K562 (cell line): ENCODE data around the gene RAB3GAP1. TPM values are rescaled to one million over a fixed set of nuclear protein-coding genes. Genes with fewer than 3 reads are reported as not detected.

ENCODE experiments used
- ATAC-seq: fragments of 200-7000 bp; cut with Tn5 transposase; 3 replicates; pipeline ENCODE4 v1.9.1; 2020; ENCODE audit warnings: moderate library complexity
- BruUV-seq: library from RNA; stranded (reverse); fragments of 400-500 nt; replicated peaks from 2 replicates; lab custom pipeline; 2021; lab: Mats Ljungman, UMichigan
- CTCF ChIA-PET: fragments of 300-600 bp; formaldehyde crosslinking; extraction: SDS; loops from one replicate; lab custom pipeline; 2021; ENCODE audit warnings: low intra/inter-chr PET ratio; lab: Yijun Ruan, JAX
- POLR2A ChIA-PET: fragments of 300-600, 350-650 bp; sonication (Branson Sonifier 250); formaldehyde crosslinking; extraction: SDS; loops from one replicate; lab custom pipeline; 2021; ENCODE audit warnings: antibody characterized with exemption, inconsistent platforms; lab: Yijun Ruan, JAX
- DNase-seq, 4 experiments: peaks; one replicate each; pipeline versions ENCODE4 v3.0.0 to v3.0.0-alpha.2; 2011 to 2018; ENCODE audit warnings: low spot score in 3 of 4, mixed read lengths in 3 of 4; ENCODE audit errors: extremely low read depth in 1 of 4
- FAIRE-seq: peaks from 2 replicates; lab custom pipeline; 2011; peaks lifted over from hg19 to GRCh38; lab: Jason Lieb, UNC
- H2AFZ ChIP-seq: 2 replicates; pipeline ENCODE4 v1.6.0; 2011; ENCODE audit warnings: low read depth, low read length, control low read depth, inconsistent platforms
- H3K27ac ChIP-seq: fragments of 200-600 bp; 3 replicates; pipeline ENCODE4 v1.8.0; 2011; ENCODE audit warnings: low read depth, mild to moderate bottlenecking, control low read depth, inconsistent platforms, low read length, moderate library complexity, mixed read lengths; ENCODE audit errors: extremely low read depth
- H3K27me3 ChIP-seq, 2 experiments: fragments of 300-600 bp in 1 of 2; 2 replicates in 1 of 2; 3 replicates in 1 of 2; pipeline versions ENCODE4 v1.6.0 to v1.8.0; 2011; ENCODE audit warnings: inconsistent platforms in 2 of 2, low read length in 2 of 2, mild to moderate bottlenecking in 1 of 2, mixed read lengths in 1 of 2, moderate library complexity in 1 of 2; ENCODE audit not compliant: control insufficient read depth in 2 of 2, insufficient read depth in 2 of 2
- H3K36me3 ChIP-seq: fragments of 300-600 bp; 3 replicates; pipeline ENCODE4 v1.8.0; 2011; ENCODE audit warnings: mild to moderate bottlenecking, low read length, inconsistent platforms; ENCODE audit not compliant: control insufficient read depth, insufficient read depth
- H3K4me1 ChIP-seq, 2 experiments: fragments of 200-600 bp in 1 of 2; replicated peaks in 1 of 2; 2 replicates in 1 of 2; 3 replicates in 1 of 2; pipeline versions ENCODE4 v1.5.1 to v1.8.0; 2011; ENCODE audit warnings: inconsistent platforms in 2 of 2, low read length in 2 of 2, mild to moderate bottlenecking in 1 of 2, mixed read lengths in 1 of 2, moderate library complexity in 1 of 2; ENCODE audit not compliant: control insufficient read depth in 2 of 2, insufficient read depth in 2 of 2
- H3K4me2 ChIP-seq: 2 replicates; pipeline ENCODE4 v1.6.1; 2011; ENCODE audit warnings: low read length, control low read depth, inconsistent platforms, mixed read lengths; ENCODE audit not compliant: insufficient read depth
- H3K4me3 ChIP-seq: fragments of 200-600 bp; sonication (generic), shearing (Covaris generic); 2 replicates; pipeline ENCODE4 v1.5.1; 2016; ENCODE audit warnings: control low read depth, inconsistent platforms
- H3K79me2 ChIP-seq: fragments of 200-600 bp; 3 replicates; pipeline ENCODE4 v1.8.0; 2011; ENCODE audit warnings: low read length, inconsistent platforms; ENCODE audit not compliant: control insufficient read depth, insufficient read depth
- H3K9ac ChIP-seq, 2 experiments: 2 replicates each; pipeline versions ENCODE4 v1.6.0 to v1.6.1; 2011; ENCODE audit warnings: low read depth in 2 of 2, low read length in 2 of 2, control low read depth in 1 of 2, inconsistent platforms in 1 of 2, mild to moderate bottlenecking in 1 of 2, mixed read lengths in 1 of 2; ENCODE audit not compliant: insufficient read depth in 1 of 2
- H3K9me1 ChIP-seq: one replicate; pipeline ENCODE4 v1.6.0; 2011; ENCODE audit warnings: inconsistent platforms, mild to moderate bottlenecking, low read length, moderate library complexity; ENCODE audit not compliant: control insufficient read depth, insufficient read depth
- H3K9me3 ChIP-seq: replicated peaks from 2 replicates; pipeline ENCODE4 v1.5.1; 2011; ENCODE audit warnings: low read depth, low read length, inconsistent platforms; ENCODE audit not compliant: control insufficient read depth, insufficient read depth
- H4K20me1 ChIP-seq: replicated peaks from 2 replicates; pipeline ENCODE4 v1.6.1; 2011; ENCODE audit warnings: low read length, inconsistent platforms, mixed read lengths; ENCODE audit not compliant: control insufficient read depth, insufficient read depth
- CHD4 ChIP-seq: fragments of 200-600 bp; sonication (generic); IDR thresholded peaks from 3 replicates; pipeline ENCODE4 v1.6.1; 2012; ENCODE audit warnings: low read depth, mild to moderate bottlenecking, mixed read lengths, low read length, inconsistent platforms; ENCODE audit not compliant: insufficient read depth, insufficient replicate concordance, poor library complexity, severe bottlenecking
- HNRNPK ChIP-seq: fragments of 200-400 bp; formaldehyde crosslinking; IDR thresholded peaks from one replicate; pipeline ENCODE4 v1.6.1; 2018; ENCODE audit warnings: mild to moderate bottlenecking, low read depth, low read length; ENCODE audit not compliant: poor library complexity, severe bottlenecking
- MAFG ChIP-seq: fragments of 450-650 bp; conservative IDR thresholded peaks from 2 replicates; pipeline ENCODE4 v1.6.1; 2016; ENCODE audit warnings: missing genetic modification characterization, missing compliant biosample characterization
- PHB ChIP-seq: fragments of 250-450 bp; sonication (Bioruptor Pico); IDR thresholded peaks from 2 replicates; pipeline ENCODE4 v1.5.0; 2021
- TBP ChIP-seq: optimal IDR thresholded peaks from 2 replicates; pipeline ENCODE3; 2011; ENCODE audit warnings: low read depth, low read length, improper control_type of control experiment
- TGIF2 ChIP-seq: sonication (generic); formaldehyde crosslinking; IDR thresholded peaks from 2 replicates; pipeline ENCODE4 v1.8.1; 2022; ENCODE audit warnings: mild to moderate bottlenecking, missing genetic modification reagents, moderate library complexity
- TSC22D4 ChIP-seq: fragments of 450-650 bp; IDR thresholded peaks from 2 replicates; pipeline ENCODE4 v1.6.1; 2016; ENCODE audit warnings: missing genetic modification characterization, missing biosample characterization, control low read depth
- XRCC5 ChIP-seq: fragments of 200-400 bp; formaldehyde crosslinking; IDR thresholded peaks from 2 replicates; pipeline ENCODE4 v1.6.1; 2017; ENCODE audit warnings: low read depth, mild to moderate bottlenecking, low read length
- ZNF146 ChIP-seq: IDR thresholded peaks from one replicate; pipeline ENCODE4 v1.6.1; 2018; ENCODE audit warnings: missing compliant biosample characterization; ENCODE audit not compliant: unreplicated experiment
- ZNF174 ChIP-seq: fragments of 250-450 bp; sonication (Bioruptor Pico); IDR thresholded peaks from 2 replicates; pipeline ENCODE4 v1.4.0; 2020; ENCODE audit warnings: mild to moderate bottlenecking
- ZNF354B ChIP-seq: fragments of 250-450 bp; sonication (Bioruptor Pico); IDR thresholded peaks from 2 replicates; pipeline ENCODE4 v1.4.0; 2020
- ZNF41 ChIP-seq: fragments of 250-450 bp; sonication (Bioruptor Pico); conservative IDR thresholded peaks from 2 replicates; pipeline ENCODE4 v1.4.0; 2020; ENCODE audit warnings: mild to moderate bottlenecking
- ZNF583 ChIP-seq: fragments of 250-450 bp; sonication (Bioruptor Pico); IDR thresholded peaks from 2 replicates; pipeline ENCODE4 v1.4.0; 2020
- WGBS: fragments of 100-300 bp; shearing (Covaris generic); methylation state at CpG from one replicate; pipeline ENCODE4 v1.1.6; 2016; ENCODE audit warnings: low coverage, mixed read lengths; ENCODE audit not compliant: insufficient coverage; ENCODE audit errors: missing lambda C conversion rate; 5-methylcytosine and 5-hydroxymethylcytosine counted together
- in situ Hi-C: fragments of 300-500 bp; cut with MboI; formaldehyde crosslinking; loops from 4 replicates; pipeline ENCODE4 v1.15.0; 2018; ENCODE audit warnings: inconsistent platforms, mixed read lengths
- intact Hi-C: fragments of 100-400 bp; cut with micrococcal nuclease; formaldehyde crosslinking; loops from 2 replicates; pipeline ENCODE4 v1.14.2; 2022
- polyA plus RNA-seq, 8 experiments: library from polyadenylated mRNA; depleted of rRNA in 4 of 8; stranded (reverse) in 5 of 8; unstranded in 3 of 8; fragments of >200 nt; fragmentation: Nextera tagmentation in 2 of 8; fragmentation: Illumina TruSeq in 1 of 8; extraction: Ambion mirVana in 2 of 8; extraction: Trizol in 1 of 8; gene quantifications; 2 replicates each; pipeline versions ENCODE4 v1.2.1 to v1.2.3, GENCODE V29; 2011 to 2014; ENCODE audit warnings: inconsistent platforms in 1 of 8, missing spikeins in 1 of 8
- total RNA-seq, 7 experiments: library from RNA; depleted of rRNA in 6 of 7; stranded (reverse); fragments of >200 nt in 6 of 7; fragmentation: Illumina TruSeq in 2 of 7; extraction: Trizol in 2 of 7; gene quantifications; 2 replicates each; pipeline versions ENCODE4 v1.2.1 to v1.2.3, GENCODE V29; 2011 to 2021; ENCODE audit warnings: low replicate concordance in 1 of 7
- TF ChIP-seq, protein P1 (sequence below): fragments of 250-450 bp; sonication (Bioruptor Pico); IDR thresholded peaks from 2 replicates; pipeline ENCODE4 v1.5.0; 2020; ENCODE audit warnings: mild to moderate bottlenecking, borderline replicate concordance
- TF ChIP-seq, protein P2 (sequence below): fragments of 250-450 bp; sonication (Bioruptor Pico); IDR thresholded peaks from 2 replicates; pipeline ENCODE4 v1.8.0; 2021; ENCODE audit warnings: moderate library complexity, mild to moderate bottlenecking, inconsistent platforms
- TF ChIP-seq, protein P3 (sequence below): sonication (generic); formaldehyde crosslinking; IDR thresholded peaks from 2 replicates; pipeline ENCODE4 v1.8.0; 2022; ENCODE audit warnings: mild to moderate bottlenecking, low read depth, missing genetic modification reagents

The RAB3GAP1 gene
- total and polyA plus RNA-seq, 9 of the 15 experiments (the other 6 are each of a cell fraction or from before 2014, with no cell fraction given) = 15.5 to 48.6 (median 33.0) TPM

DNA sequence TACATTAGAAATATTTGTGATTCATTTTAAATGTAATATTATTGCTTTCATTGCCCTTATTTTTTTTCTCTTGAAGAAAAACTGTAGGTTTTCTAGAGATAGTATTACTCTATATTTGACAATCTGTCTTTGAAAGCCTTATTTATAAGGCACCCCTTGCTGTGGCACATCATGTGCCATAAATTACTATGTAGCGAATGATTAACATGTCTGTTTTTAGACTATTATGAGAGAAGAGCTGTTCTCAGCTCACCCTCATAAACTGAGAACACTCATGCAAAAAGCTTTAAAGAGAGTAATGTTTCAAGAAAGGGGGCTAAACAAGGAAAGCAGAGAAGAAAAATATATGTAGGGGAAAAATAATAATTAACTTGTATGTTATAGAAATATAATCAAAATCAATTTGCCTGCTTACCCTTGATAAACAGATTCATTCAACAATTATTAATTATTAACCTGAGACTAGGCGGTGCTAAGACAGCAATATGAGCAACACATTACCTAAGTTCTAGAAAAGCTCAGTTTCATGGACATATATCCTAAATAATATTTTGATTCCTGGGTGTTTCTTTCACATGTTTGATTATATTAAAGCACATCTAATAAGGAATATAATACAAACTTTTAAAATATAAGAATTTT, 69.0 kb downstream of the RAB3GAP1 start:
- Histone ChIP-seq H4K20me1 (no peaks in the 10 kb centered on the region), H2AFZ (no peak overlapping the region), H3K4me2 (no peak overlapping the region), H3K9me3 (no peaks in the 10 kb centered on the region)
- TF ChIP-seq TGIF2 (CRISPR knock-in tag) (no peak), ZNF174 (no peak), ZNF146 (CRISPR knock-in tag) (no peak), CHD4 (no peak), MAFG (tag) (no peak), TBP (no peak), ZNF41 (CRISPR knock-in tag) (no peak), TSC22D4 (tag) (no peak), HNRNPK (no peak), XRCC5 (no peak), ZNF354B (CRISPR knock-in tag) (no peak), ZNF583 (CRISPR knock-in tag) (no peak), PHB (CRISPR knock-in tag) (no peak)
- TF ChIP-seq, protein P1, sequence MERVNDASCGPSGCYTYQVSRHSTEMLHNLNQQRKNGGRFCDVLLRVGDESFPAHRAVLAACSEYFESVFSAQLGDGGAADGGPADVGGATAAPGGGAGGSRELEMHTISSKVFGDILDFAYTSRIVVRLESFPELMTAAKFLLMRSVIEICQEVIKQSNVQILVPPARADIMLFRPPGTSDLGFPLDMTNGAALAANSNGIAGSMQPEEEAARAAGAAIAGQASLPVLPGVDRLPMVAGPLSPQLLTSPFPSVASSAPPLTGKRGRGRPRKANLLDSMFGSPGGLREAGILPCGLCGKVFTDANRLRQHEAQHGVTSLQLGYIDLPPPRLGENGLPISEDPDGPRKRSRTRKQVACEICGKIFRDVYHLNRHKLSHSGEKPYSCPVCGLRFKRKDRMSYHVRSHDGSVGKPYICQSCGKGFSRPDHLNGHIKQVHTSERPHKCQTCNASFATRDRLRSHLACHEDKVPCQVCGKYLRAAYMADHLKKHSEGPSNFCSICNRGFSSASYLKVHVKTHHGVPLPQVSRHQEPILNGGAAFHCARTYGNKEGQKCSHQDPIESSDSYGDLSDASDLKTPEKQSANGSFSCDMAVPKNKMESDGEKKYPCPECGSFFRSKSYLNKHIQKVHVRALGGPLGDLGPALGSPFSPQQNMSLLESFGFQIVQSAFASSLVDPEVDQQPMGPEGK (CRISPR knock-in tag) = no peak
- TF ChIP-seq, protein P2, sequence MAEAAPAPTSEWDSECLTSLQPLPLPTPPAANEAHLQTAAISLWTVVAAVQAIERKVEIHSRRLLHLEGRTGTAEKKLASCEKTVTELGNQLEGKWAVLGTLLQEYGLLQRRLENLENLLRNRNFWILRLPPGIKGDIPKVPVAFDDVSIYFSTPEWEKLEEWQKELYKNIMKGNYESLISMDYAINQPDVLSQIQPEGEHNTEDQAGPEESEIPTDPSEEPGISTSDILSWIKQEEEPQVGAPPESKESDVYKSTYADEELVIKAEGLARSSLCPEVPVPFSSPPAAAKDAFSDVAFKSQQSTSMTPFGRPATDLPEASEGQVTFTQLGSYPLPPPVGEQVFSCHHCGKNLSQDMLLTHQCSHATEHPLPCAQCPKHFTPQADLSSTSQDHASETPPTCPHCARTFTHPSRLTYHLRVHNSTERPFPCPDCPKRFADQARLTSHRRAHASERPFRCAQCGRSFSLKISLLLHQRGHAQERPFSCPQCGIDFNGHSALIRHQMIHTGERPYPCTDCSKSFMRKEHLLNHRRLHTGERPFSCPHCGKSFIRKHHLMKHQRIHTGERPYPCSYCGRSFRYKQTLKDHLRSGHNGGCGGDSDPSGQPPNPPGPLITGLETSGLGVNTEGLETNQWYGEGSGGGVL (CRISPR knock-in tag) = no peak
- TF ChIP-seq, protein P3, sequence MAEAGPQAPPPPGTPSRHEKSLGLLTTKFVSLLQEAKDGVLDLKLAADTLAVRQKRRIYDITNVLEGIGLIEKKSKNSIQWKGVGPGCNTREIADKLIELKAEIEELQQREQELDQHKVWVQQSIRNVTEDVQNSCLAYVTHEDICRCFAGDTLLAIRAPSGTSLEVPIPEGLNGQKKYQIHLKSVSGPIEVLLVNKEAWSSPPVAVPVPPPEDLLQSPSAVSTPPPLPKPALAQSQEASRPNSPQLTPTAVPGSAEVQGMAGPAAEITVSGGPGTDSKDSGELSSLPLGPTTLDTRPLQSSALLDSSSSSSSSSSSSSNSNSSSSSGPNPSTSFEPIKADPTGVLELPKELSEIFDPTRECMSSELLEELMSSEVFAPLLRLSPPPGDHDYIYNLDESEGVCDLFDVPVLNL = no peak
- TF ChIP-seq, all 486 proteins: peak for 0
- ChIA-PET CTCF (no interaction called here), POLR2A (no interaction called here)
- H3K4me3 ChIP-seq = no peak overlapping the region
- no peaks in the 10 kb centered on the region for H3K27me3 ChIP-seq
- H3K4me1 ChIP-seq = no peaks in the 10 kb centered on the region
- FAIRE-seq (no peak), DNase-seq (no peak), ATAC-seq (no peak)
- no peak overlapping the region for H3K9ac ChIP-seq
- no peaks in the 10 kb centered on the region for H3K79me2 ChIP-seq
- intact Hi-C loops (no loop called here), in situ Hi-C loops (no loop called here)
- H3K9me1 ChIP-seq = no peaks in the 10 kb centered on the region
- no TSS peak for BruUV-seq
- 93% methylated on average over 2 of the region's 2 CpGs for WGBS
- H3K27ac ChIP-seq = no peak overlapping the region
- peaks cover 38% of the 10 kb centered on the region for H3K36me3 ChIP-seq
